ENCODE data around the gene HEXD. TPM values are rescaled to one million over a fixed set of nuclear protein-coding genes. Genes with fewer than 3 reads are reported as not detected.

Gene HEXD
- polyA plus RNA-seq, 3 donors: 8.9 to 61.5 (median 12.7) TPM

DNA sequence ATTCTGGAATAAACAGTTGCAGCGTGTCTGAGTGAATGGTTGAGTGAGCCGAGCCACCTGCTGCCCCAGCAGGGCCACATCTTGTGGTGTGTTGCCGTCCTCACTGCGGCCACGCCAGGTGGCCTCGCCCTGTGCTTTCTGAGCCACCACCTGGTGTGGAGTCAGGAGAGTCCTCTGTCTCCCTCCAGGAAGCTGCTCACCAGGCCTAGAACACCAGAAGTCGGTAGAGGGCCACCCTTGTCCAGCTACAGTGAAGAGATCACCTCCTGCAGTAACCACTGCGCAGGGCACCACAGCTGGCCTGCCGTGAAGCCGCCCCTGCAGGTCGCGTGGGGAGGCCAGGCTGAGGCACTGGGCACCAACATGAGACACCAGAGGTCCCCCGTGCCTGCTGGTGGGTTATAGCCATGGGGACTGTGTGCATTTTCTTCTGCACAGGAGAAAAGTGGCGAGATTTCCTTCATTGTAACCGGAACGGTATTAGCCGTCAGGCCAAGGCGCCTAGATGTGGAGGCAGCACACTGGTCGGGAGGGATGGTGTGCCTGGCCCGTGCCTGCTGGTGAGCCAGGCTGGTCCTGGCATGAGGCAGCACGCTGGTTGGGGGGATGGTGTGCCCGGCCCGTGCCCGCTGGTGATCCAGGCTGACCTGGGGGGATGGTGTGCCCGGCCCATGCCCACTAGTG is 72.5 kb downstream of the HEXD start:
- no peak overlapping the region for H3K27ac ChIP-seq (ENCODE audit: low read depth in 1 of 2, low read length in 2 of 2)
- H4K20me1 ChIP-seq (ENCODE audit: insufficient read depth, low read length): no peaks in the 10 kb centered on the region
- no peaks in the 10 kb centered on the region for H3K27me3 ChIP-seq (ENCODE audit: control insufficient read depth in 2 of 2, insufficient read depth in 2 of 2, low read length in 2 of 2)
- TF ChIP-seq, protein P1, sequence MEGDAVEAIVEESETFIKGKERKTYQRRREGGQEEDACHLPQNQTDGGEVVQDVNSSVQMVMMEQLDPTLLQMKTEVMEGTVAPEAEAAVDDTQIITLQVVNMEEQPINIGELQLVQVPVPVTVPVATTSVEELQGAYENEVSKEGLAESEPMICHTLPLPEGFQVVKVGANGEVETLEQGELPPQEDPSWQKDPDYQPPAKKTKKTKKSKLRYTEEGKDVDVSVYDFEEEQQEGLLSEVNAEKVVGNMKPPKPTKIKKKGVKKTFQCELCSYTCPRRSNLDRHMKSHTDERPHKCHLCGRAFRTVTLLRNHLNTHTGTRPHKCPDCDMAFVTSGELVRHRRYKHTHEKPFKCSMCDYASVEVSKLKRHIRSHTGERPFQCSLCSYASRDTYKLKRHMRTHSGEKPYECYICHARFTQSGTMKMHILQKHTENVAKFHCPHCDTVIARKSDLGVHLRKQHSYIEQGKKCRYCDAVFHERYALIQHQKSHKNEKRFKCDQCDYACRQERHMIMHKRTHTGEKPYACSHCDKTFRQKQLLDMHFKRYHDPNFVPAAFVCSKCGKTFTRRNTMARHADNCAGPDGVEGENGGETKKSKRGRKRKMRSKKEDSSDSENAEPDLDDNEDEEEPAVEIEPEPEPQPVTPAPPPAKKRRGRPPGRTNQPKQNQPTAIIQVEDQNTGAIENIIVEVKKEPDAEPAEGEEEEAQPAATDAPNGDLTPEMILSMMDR (IDR thresholded peaks at IDR 0.05): no peak
- H3K4me3 Mint-ChIP-seq: no peak overlapping the region
- no peaks in the 10 kb centered on the region for H3K27me3 Mint-ChIP-seq (ENCODE audit: low read depth in 3 of 3)
- 95% methylated on average over 21 of the region's 25 CpGs for WGBS (ENCODE audit: insufficient coverage)
- peaks cover 25 to 40% of the 10 kb centered on the region in 2 donors for H3K36me3 ChIP-seq (replicated peaks in 1 of 2; ENCODE audit: control insufficient read depth in 1 of 2, insufficient read depth in 2 of 2, low read length in 2 of 2)
- H3K27ac Mint-ChIP-seq: no peak overlapping the region
- no peak overlapping the region for H3K4me3 ChIP-seq (replicated peaks in 1 of 3; ENCODE audit: low read depth in 2 of 3, low read length in 3 of 3)
- no peaks in the 10 kb centered on the region for H3K79me2 ChIP-seq (ENCODE audit: insufficient read depth, low read length)
- H3K4me1 ChIP-seq (ENCODE audit: control insufficient read depth in 1 of 2, insufficient read depth in 2 of 2, low read length in 2 of 2): no peaks in the 10 kb centered on the region
- no peaks in the 10 kb centered on the region for H3K9me3 ChIP-seq (replicated peaks in 1 of 2; ENCODE audit: control insufficient read depth in 1 of 2, insufficient read depth in 1 of 2, low read length in 2 of 2)
- no peak for DNase-seq
- no peaks in the 10 kb centered on the region for H3K9me3 Mint-ChIP-seq
- no peak overlapping the region for H3K9ac ChIP-seq (ENCODE audit: insufficient read depth, low read length, poor library complexity, severe bottlenecking)
- H2AFZ ChIP-seq (ENCODE audit: insufficient read depth, low read depth, low read length, poor library complexity, severe bottlenecking): no peak overlapping the region
- intact Hi-C loops (cut with micrococcal nuclease): loop anchor here in 1 of 2 donors (10.0 kb wide), 1 partner anchor 64 kb away; no protein-coding TSS in a partner anchor
- no peak overlapping the region for H3K4me2 ChIP-seq (replicated peaks; ENCODE audit: extremely low read depth, low read length, poor library complexity, severe bottlenecking)
- peaks cover 36 to 39% of the 10 kb centered on the region in 2 donors for H3K36me3 Mint-ChIP-seq
- peaks cover 10% of the 10 kb centered on the region for H3K4me1 Mint-ChIP-seq

DNA sequence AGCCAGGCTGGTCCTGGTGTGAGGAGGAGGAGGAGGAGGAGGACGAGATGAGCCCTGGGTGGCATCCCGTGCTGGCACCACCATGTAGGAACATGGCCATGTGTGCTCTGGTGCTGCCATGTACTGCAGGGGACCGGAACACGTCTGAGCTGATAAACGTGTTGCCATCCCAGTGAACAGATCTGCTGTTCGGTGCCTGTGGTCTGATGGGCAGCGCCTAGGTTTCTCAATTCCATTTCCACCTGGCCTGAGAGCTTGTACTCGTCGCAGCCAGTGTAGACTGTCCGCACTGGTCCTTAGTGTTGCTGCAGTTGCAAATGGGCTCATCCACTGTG is 73.0 kb downstream of the HEXD start:
- TF ChIP-seq, protein P1 (IDR thresholded peaks at IDR 0.05): no peak
- H3K4me3 ChIP-seq (replicated peaks in 1 of 3; ENCODE audit: low read depth in 2 of 3, low read length in 3 of 3): no peak overlapping the region
- H3K36me3 Mint-ChIP-seq: peaks cover 31 to 34% of the 10 kb centered on the region in 2 donors
- H3K4me1 ChIP-seq (ENCODE audit: control insufficient read depth in 1 of 2, insufficient read depth in 2 of 2, low read length in 2 of 2): no peaks in the 10 kb centered on the region
- peaks cover 0 to under 1% (median 0%) of the 10 kb centered on the region in 3 donors for H3K27me3 Mint-ChIP-seq (ENCODE audit: low read depth in 3 of 3)
- H3K27ac ChIP-seq (ENCODE audit: low read depth in 1 of 2, low read length in 2 of 2): no peak overlapping the region
- DNase-seq: no peak
- H3K4me2 ChIP-seq (replicated peaks; ENCODE audit: extremely low read depth, low read length, poor library complexity, severe bottlenecking): no peak overlapping the region
- peaks cover 10% of the 10 kb centered on the region for H3K4me1 Mint-ChIP-seq
- H3K79me2 ChIP-seq (ENCODE audit: insufficient read depth, low read length): no peaks in the 10 kb centered on the region
- WGBS (ENCODE audit: insufficient coverage): 93% methylated on average over 10 of the region's 10 CpGs
- no peak overlapping the region for H3K9ac ChIP-seq (ENCODE audit: insufficient read depth, low read length, poor library complexity, severe bottlenecking)
- H3K27me3 ChIP-seq (ENCODE audit: control insufficient read depth in 2 of 2, insufficient read depth in 2 of 2, low read length in 2 of 2): no peaks in the 10 kb centered on the region
- H3K4me3 Mint-ChIP-seq: no peak overlapping the region
- peaks cover 20 to 35% of the 10 kb centered on the region in 2 donors for H3K36me3 ChIP-seq (replicated peaks in 1 of 2; ENCODE audit: control insufficient read depth in 1 of 2, insufficient read depth in 2 of 2, low read length in 2 of 2)
- H3K27ac Mint-ChIP-seq: no peak overlapping the region
- H4K20me1 ChIP-seq (ENCODE audit: insufficient read depth, low read length): no peaks in the 10 kb centered on the region
- no peak overlapping the region for H2AFZ ChIP-seq (ENCODE audit: insufficient read depth, low read depth, low read length, poor library complexity, severe bottlenecking)
- H3K9me3 Mint-ChIP-seq: no peaks in the 10 kb centered on the region
- intact Hi-C loops (cut with micrococcal nuclease): loop anchor here in 1 of 2 donors (10.0 kb wide), 1 partner anchor 64 kb away; no protein-coding TSS in a partner anchor
- no peaks in the 10 kb centered on the region for H3K9me3 ChIP-seq (replicated peaks in 1 of 2; ENCODE audit: control insufficient read depth in 1 of 2, insufficient read depth in 1 of 2, low read length in 2 of 2)
